Activated CD8-positive, alpha-beta memory T cell treated with anti-CD3 and anti-CD28 coated beads, Interleukin-2, amount 50 U/mL, for 1 hour (primary cell): ENCODE data around the gene ZSCAN16.

ENCODE experiments used
- DNase-seq: peaks from one replicate; pipeline ENCODE4 v3.0.0-alpha.2; 2020; ENCODE audit errors: extremely low read depth

Gene ZSCAN16

GRCh38 chr6:28172006-28172405 is 47.6 kb downstream of the ZSCAN16 start:
- DNase-seq = no peak

- no peak for DNase-seq
Measured at GRCh38 chr6:28176373-28176772, 52.0 kb downstream of the ZSCAN16 start.
